HG03280 (cell line): Measurements from ENCODE around the gene RAB6A.

Source experiments
- ATAC-seq: cut with Tn5 transposase; IDR thresholded peaks from one replicate; pipeline ENCODE4 v1.9.1; 2021; ENCODE audit warnings: mild to moderate bottlenecking, moderate library complexity; ENCODE audit not compliant: unreplicated experiment

The RAB6A gene

DNA sequence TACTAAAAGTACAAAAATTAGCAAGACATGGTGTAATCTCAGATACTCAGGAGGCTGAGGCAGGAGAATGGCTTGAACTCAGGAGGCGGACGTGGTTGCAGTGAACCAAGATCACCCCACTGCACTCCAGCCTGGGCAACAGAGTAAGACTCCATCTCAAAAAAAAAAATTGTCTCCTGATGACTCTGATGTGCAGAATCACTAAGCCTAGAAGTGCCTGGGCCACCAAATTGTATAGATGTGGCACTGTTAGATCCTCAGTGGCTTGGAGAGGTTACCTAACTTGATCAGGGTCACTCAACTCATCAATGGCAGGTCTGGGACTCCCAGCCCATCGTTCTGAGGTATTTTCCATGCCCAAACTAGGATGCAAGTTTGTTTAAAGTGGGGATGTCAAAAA is 103.9 kb downstream of the RAB6A start:
- no peak for ATAC-seq

DNA sequence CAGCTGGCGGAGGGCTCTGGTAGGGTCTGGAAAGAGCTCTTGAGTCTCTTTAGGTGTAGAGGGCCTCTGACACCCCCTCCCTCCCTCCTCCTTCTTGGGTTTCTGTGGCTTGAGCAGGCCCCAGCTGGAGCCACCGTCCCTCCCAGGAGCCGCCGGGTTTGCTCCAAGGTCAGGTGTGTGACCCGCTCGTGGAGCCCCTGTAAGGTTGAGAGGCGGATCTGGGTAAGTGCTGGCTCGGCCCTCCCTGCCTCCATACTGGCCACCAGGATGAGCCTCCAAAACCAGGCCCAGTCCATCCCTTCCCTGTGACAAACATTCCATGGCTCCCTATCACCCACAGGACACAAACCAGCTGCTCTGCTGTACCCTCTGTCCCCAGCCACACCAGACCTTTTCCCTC is 105.2 kb downstream of the RAB6A start:
- no peak for ATAC-seq

DNA sequence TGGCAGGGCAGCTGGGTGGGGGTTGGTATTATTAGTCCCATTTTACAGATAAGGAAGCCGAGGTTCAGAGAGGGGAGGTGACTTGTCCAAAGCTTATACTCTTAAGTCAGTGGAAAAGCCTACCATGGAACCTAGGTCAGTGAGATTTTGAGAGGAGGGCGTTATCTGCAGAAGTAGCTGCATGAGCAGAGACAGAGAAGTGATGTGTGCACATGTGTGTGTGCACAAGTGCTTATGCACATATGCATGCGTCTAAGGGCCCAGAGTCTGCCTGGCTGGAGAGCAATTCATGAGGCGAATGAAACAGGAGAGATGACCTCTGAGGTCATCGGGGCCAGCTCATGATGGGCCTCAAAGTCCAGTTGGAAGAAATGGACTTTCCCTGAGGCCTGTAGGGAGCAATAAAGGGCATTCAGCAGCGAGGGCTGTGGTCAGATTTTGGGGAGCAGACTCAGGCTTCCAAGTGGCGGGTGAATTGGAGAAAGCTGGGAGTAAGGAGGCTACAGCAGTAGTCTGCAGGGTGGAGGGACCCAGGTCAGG is 106.3 kb downstream of the RAB6A start:
- no peak for ATAC-seq

DNA sequence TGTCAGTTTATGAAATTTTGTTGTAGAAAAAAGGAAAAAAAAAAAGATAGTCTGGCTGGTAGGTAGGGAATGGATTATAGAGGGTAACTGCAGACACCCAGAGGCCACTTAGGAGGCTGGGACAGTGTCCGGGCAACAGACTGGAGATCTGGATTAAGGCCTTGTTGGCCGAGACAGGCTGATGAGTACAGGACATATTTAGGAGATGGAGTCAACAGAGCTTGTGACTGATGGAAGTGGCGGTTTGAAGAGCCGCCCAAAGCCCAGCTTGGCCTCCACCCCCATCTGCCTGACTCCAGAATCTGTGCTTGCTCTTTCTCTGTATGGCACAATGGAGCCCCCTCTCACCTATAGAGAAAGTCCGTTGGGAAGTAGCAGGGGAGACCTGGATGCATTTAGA is 106.9 kb downstream of the RAB6A start:
- no peak for ATAC-seq

DNA sequence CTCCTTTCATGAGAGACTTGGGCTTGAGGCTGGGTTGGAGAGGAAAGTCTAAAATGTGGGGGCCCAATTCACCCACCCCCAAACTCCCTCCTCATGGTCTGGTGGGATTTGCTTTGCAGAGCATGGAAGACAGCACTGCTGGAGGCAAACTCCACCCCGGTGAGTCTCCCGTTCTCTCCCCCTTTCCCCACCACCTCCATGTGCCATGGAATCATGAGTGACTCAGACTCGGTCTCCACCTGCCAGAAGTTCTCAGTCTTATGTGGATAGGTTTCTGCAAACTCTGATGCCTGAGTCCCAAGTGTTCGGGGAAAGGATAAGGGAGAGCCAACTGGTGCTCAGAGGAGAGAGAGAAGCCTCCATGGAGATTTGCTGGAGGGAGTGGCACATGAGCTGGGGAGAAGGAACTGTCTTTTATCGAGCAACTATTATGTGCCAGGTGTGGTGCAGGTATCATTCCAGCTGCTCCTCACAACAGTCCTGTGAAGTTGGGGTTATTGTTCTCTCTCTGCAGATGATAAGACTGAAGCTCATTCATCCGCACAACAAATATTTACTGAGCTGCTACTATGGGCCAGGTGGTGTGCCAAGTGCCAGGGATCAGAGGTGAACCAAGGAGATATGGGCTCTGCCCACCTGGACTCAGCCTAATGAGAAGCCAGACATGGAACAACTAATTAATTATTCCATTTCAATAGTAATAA is 107.9 kb downstream of the RAB6A start:
- ATAC-seq, result no peak

GRCh38 chr11:73652046-73652730 is 108.7 kb downstream of the RAB6A start:
- no peak for ATAC-seq

- ATAC-seq, result no peak
Observed at GRCh38 chr11:73651661-73652045, 109.2 kb downstream of the RAB6A start.

GRCh38 chr11:73651252-73651651 is 109.6 kb downstream of the RAB6A start:
- no peak for ATAC-seq

GRCh38 chr11:73650400-73650799 is 110.5 kb downstream of the RAB6A start:
- ATAC-seq, result no peak

- ATAC-seq, result no peak
Observed at GRCh38 chr11:73649206-73649605, 111.7 kb downstream of the RAB6A start.

- ATAC-seq, result no peak
Observed at GRCh38 chr11:73648571-73649046, 112.3 kb downstream of the RAB6A start.

DNA sequence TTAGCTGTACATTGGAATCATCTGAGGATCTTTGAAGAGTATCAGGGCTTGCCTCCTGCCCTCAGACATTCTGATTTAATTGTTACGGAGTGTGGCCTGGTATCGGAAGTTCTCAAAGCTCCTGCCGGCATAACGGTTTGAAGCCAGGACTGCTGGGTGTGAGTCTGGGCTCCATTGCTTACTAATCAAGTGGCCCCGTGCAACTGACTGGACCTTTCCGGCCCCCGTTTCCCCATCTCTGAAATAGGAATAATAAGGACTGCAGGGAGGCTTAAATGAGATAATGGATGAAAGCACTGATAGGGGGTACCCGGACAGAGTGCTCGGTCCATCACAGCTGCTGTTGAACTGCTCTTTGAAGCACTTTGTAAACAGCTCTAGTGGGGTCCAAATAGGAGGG is 112.8 kb downstream of the RAB6A start:
- ATAC-seq, result no peak

GRCh38 chr11:73647459-73648100 is 113.3 kb downstream of the RAB6A start:
- ATAC-seq, result peak; percentile 93

GRCh38 chr11:73645972-73646631 is 114.8 kb downstream of the RAB6A start, which contains the start of gene PLEKHB1:
PLEKHB1 (plus strand) TSS chr11:73646581; CDS start chr11:73646609, 28 bp downstream.
- no peak for ATAC-seq

GRCh38 chr11:73645121-73645969 is 115.5 kb downstream of the RAB6A start:
- no peak for ATAC-seq

GRCh38 chr11:73641668-73642067 is 119.2 kb downstream of the RAB6A start:
- no peak for ATAC-seq

DNA sequence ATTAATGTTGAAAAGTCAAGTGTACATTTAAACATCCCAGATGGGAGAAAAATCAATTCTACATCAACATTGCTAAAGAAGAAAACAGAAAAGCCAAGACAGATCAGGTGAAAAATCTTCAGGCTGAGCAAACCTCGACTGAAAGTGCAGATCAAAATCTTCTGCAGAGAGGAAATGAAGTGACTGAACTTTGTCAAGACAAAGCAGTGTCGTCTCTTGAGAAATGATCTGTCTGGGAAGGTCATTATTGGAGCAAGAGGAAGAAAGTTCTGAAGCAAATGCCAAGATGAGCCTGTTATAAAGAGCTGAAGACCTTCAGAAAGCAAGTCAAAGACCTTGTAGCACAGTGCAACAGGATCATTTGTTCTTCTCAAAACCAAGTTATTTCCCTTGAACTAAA is 120.3 kb downstream of the RAB6A start:
- ATAC-seq, result no peak

GRCh38 chr11:73637012-73637411 is 123.9 kb downstream of the RAB6A start:
- ATAC-seq, result no peak

DNA sequence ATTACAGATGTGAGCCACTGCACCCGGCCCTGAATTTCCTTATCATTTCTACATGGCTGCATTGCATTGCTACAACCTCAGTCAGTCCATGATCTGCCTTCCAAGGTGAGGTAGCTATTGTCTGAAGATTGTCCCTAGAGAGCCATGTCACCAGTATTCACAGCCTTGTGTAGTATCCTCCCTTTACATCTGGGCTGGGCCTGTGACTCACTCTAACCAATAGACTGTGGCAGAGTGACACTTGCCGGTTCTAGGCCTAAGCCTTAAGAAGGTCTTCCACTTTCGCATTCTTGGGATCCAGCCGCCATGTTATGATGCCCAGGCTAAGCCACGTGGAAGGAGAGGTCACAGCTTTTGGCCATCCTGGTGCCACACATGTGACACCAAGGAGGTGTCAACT is 124.6 kb downstream of the RAB6A start:
- ATAC-seq, result no peak

- ATAC-seq, result no peak
Observed at GRCh38 chr11:73635721-73636120, 125.2 kb downstream of the RAB6A start.
